ENCODE results near the gene SMG1.

Gene SMG1

DNA sequence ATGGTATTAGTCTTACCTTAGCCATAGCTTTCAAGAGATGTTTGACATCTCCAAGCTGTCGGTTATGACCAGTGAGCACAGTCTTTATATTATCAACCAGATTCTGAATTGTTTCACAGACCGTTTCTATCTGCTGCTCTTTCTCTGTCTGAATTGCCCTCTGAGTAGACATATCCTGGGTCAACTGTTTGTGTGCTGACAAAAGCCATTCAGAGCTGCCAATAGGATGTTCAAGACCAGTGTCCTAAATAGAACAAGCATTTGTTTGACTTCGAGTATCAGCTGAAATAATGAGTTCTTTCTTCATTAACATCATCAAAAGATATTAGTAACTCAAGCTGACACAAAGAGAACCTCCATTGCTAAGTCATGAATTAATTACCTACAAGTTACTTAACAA, 109.9 kb downstream of the SMG1 start:
- CTCF ChIA-PET = no interaction called here
- POLR2A ChIA-PET (ENCODE audit: low non-redundant PET) = interaction anchor here (0.6 kb wide), 1 partner anchor 359 kb away, joined by 4 read pairs; no protein-coding TSS in a partner anchor
- TF ChIP-seq CTCF (conservative IDR thresholded peaks at IDR 0.05; ENCODE audit: low read depth) = no peak

GRCh38 chr16:18811925-18812324, 114.3 kb downstream of the SMG1 start:
- CTCF ChIA-PET = no interaction called here
- no peak overlapping the region for H3K27ac ChIP-seq
- no peak for TF ChIP-seq CTCF (conservative IDR thresholded peaks at IDR 0.05; ENCODE audit: low read depth)
- POLR2A ChIA-PET (ENCODE audit: low non-redundant PET) = no interaction called here
- DNase-seq (ENCODE audit: low spot score) = no peak

More for the DNA sequence above, 109.9 kb downstream of the SMG1 start:
- DNase-seq (ENCODE audit: low spot score) = no peak
- no peak overlapping the region for H3K27ac ChIP-seq

- ChIA-PET POLR2A (ENCODE audit: low non-redundant PET) (no interaction called here), CTCF (no interaction called here)
- no peak for DNase-seq (ENCODE audit: low spot score)
- 0 out of 2 replicates have a peak overlapping the region, but pooled peaks have one; percentile 16 for H3K27ac ChIP-seq
- TF ChIP-seq CTCF (conservative IDR thresholded peaks at IDR 0.05; ENCODE audit: low read depth) = no peak
Measured at GRCh38 chr16:18809165-18809564, 117.0 kb downstream of the SMG1 start.

GRCh38 chr16:18805257-18805773, 120.9 kb downstream of the SMG1 start:
- CTCF ChIA-PET = interaction anchor here (0.5 kb wide), 1 partner anchor 15 kb away, joined by 4 read pairs; the partner anchor contains the start of gene RPS15A
- no peak overlapping the region for H3K27ac ChIP-seq

GRCh38 chr16:18804540-18804939, 121.7 kb downstream of the SMG1 start:
- no peak for TF ChIP-seq CTCF (conservative IDR thresholded peaks at IDR 0.05; ENCODE audit: low read depth)
- no peak for DNase-seq (ENCODE audit: low spot score)
- CTCF ChIA-PET = interaction anchor here (0.7 to 1.1 kb wide), 2 partner anchors 89 to 1500 kb away, joined by 3 to 4 read pairs; no protein-coding TSS in a partner anchor
- POLR2A ChIA-PET (ENCODE audit: low non-redundant PET) = no interaction called here
- H3K27ac ChIP-seq = peak overlapping the region; percentile 66

More at GRCh38 chr16:18805257-18805773, 120.9 kb downstream of the SMG1 start:
- TF ChIP-seq CTCF (conservative IDR thresholded peaks at IDR 0.05; ENCODE audit: low read depth) = no peak
- DNase-seq (ENCODE audit: low spot score) = no peak
- POLR2A ChIA-PET (ENCODE audit: low non-redundant PET) = no interaction called here

- no peak overlapping the region for H3K27ac ChIP-seq
- POLR2A ChIA-PET (ENCODE audit: low non-redundant PET) = interaction anchor here (0.6 kb wide), 1 partner anchor 88 kb away, joined by 4 read pairs; no protein-coding TSS in a partner anchor
- TF ChIP-seq CTCF (conservative IDR thresholded peaks at IDR 0.05; ENCODE audit: low read depth) = no peak
- CTCF ChIA-PET = interaction anchor here (0.7 to 1.1 kb wide), 2 partner anchors 90 to 1499 kb away, joined by 3 to 4 read pairs; no protein-coding TSS in a partner anchor
- DNase-seq (ENCODE audit: low spot score) = no peak
Measured at GRCh38 chr16:18803569-18804462, 122.4 kb downstream of the SMG1 start.

Data from RWPE1 (cell line).